GM12878 (cell line): ENCODE results near the gene A4GNT. TPM values are rescaled to one million over a fixed set of nuclear protein-coding genes. Genes with fewer than 3 reads are reported as not detected.

Source experiments
- ATAC-seq: fragments of 200-7000 bp; cut with Tn5 transposase; 3 replicates; pipeline ENCODE4 v1.9.1; 2020; ENCODE audit warnings: mild to moderate bottlenecking, moderate library complexity
- BruUV-seq: library from RNA; stranded (reverse); fragments of 400-500 nt; replicated peaks from 2 replicates; lab custom pipeline; 2021; lab: Mats Ljungman, UMichigan
- CTCF ChIA-PET: fragments of 300-600 bp; sonication (Branson Sonifier 250); formaldehyde crosslinking; extraction: SDS; loops from one replicate; lab custom pipeline; 2021; ENCODE audit warnings: inconsistent platforms; lab: Yijun Ruan, JAX
- POLR2A ChIA-PET: fragments of 350-600 bp; formaldehyde crosslinking; extraction: SDS; loops from one replicate; lab custom pipeline; 2021; ENCODE audit warnings: inconsistent platforms; lab: Charles Lee
- RAD21 ChIA-PET: fragments of 300-600 bp; sonication (Branson Sonifier 250); formaldehyde crosslinking; loops from one replicate; lab custom pipeline; 2023; ENCODE audit warnings: antibody characterized with exemption; ENCODE audit not compliant: unreplicated experiment; lab: Charles Lee
- SMC1A ChIA-PET: fragments of 300-600 bp; sonication (Branson Sonifier 250); formaldehyde crosslinking; loops from one replicate; lab custom pipeline; 2023; ENCODE audit not compliant: unreplicated experiment, uncharacterized antibody; lab: Charles Lee
- DNase-seq: peaks from one replicate; pipeline ENCODE4 v3.0.0-alpha.2; 2011; ENCODE audit warnings: low read depth, low spot score
- FAIRE-seq: peaks from 3 replicates; lab custom pipeline; 2011; peaks lifted over from hg19 to GRCh38; lab: Jason Lieb, UNC
- H2AFZ ChIP-seq: 2 replicates; pipeline ENCODE4 v1.6.0; 2011; ENCODE audit warnings: low read depth, low read length, control low read depth; ENCODE audit not compliant: control insufficient read depth
- H3K27ac ChIP-seq: 2 replicates; pipeline ENCODE4 v1.5.1; 2011; ENCODE audit warnings: control low read depth; ENCODE audit not compliant: control insufficient read depth, insufficient read depth
- H3K27me3 ChIP-seq, 2 experiments: replicated peaks in 1 of 2; 2 replicates each; pipeline versions ENCODE4 v1.6.0 to v1.6.1; 2011; ENCODE audit warnings: low read length in 1 of 2; ENCODE audit not compliant: control insufficient read depth in 2 of 2, insufficient read depth in 2 of 2
- H3K36me3 ChIP-seq, 2 experiments: 2 replicates each; pipeline ENCODE4 v1.5.1; 2011; ENCODE audit warnings: low read length in 1 of 2; ENCODE audit not compliant: control insufficient read depth in 2 of 2, insufficient read depth in 2 of 2
- H3K4me1 ChIP-seq: 2 replicates; pipeline ENCODE4 v1.6.1; 2011; ENCODE audit warnings: mild to moderate bottlenecking, low read length, moderate library complexity, mixed read lengths; ENCODE audit not compliant: control insufficient read depth, insufficient read depth
- H3K4me2 ChIP-seq: 2 replicates; pipeline ENCODE4 v1.6.0; 2011; ENCODE audit warnings: control low read depth; ENCODE audit not compliant: control insufficient read depth, insufficient read depth
- H3K4me3 ChIP-seq: fragments of 200-600 bp; sonication (generic); 2 replicates; pipeline ENCODE4 v1.5.1; 2016
- H3K79me2 ChIP-seq: 2 replicates; pipeline ENCODE4 v1.6.0; 2011; ENCODE audit warnings: low read length; ENCODE audit not compliant: control insufficient read depth, insufficient read depth
- H3K9ac ChIP-seq: 2 replicates; pipeline ENCODE4 v1.8.0; 2011; ENCODE audit warnings: low read length, control low read depth, mixed read lengths; ENCODE audit not compliant: control insufficient read depth, insufficient read depth
- H3K9me3 ChIP-seq: replicated peaks from 3 replicates; pipeline ENCODE4 v1.5.1; 2011; ENCODE audit warnings: mild to moderate bottlenecking, low read length; ENCODE audit not compliant: control insufficient read depth, insufficient read depth
- H4K20me1 ChIP-seq: 2 replicates; pipeline ENCODE4 v1.6.0; 2011; ENCODE audit not compliant: control insufficient read depth, insufficient read depth
- CHD2 ChIP-seq: IDR thresholded peaks from 2 replicates; pipeline ENCODE4 v1.6.1; 2011; ENCODE audit warnings: low read depth, low read length, improper control_type of control experiment, borderline replicate concordance
- LARP7 ChIP-seq: fragments of 450-650 bp; IDR thresholded peaks from 2 replicates; pipeline ENCODE4 v1.6.1; 2017; ENCODE audit warnings: mild to moderate bottlenecking
- NFXL1 ChIP-seq: fragments of 450-650 bp; IDR thresholded peaks from 2 replicates; pipeline ENCODE4 v1.6.1; 2017; ENCODE audit warnings: antibody characterized with exemption, mild to moderate bottlenecking, borderline replicate concordance
- SP1 ChIP-seq: IDR thresholded peaks from one replicate; pipeline ENCODE4 v1.6.1; 2011; ENCODE audit warnings: low read depth, low read length
- SREBF1 ChIP-seq: IDR thresholded peaks from 2 replicates; pipeline ENCODE4 v1.6.1; 2012; ENCODE audit warnings: mild to moderate bottlenecking, low read length
- SUZ12 ChIP-seq: fragments of 200-600 bp; sonication (generic); IDR thresholded peaks from one replicate; pipeline ENCODE4 v1.6.1; 2018; ENCODE audit warnings: antibody characterized with exemption, mild to moderate bottlenecking; ENCODE audit not compliant: unreplicated experiment
- ZNF274 ChIP-seq: IDR thresholded peaks from one replicate; pipeline ENCODE4 v1.8.0; 2011; ENCODE audit not compliant: insufficient read length, insufficient read depth
- WGBS: methylation state at CpG from one replicate; pipeline ENCODE4 v1.1.6; 2016; ENCODE audit warnings: low lambda C conversion rate; ENCODE audit not compliant: insufficient replicate concordance, insufficient coverage; ENCODE audit errors: missing lambda C conversion rate; 5-methylcytosine and 5-hydroxymethylcytosine counted together
- in situ Hi-C: fragments of 300-500 bp; cut with MboI; formaldehyde crosslinking; loops from 9 replicates; pipeline ENCODE4 v1.14.3; 2018; ENCODE audit warnings: mixed read lengths
- intact Hi-C: fragments of 100-400 bp; cut with micrococcal nuclease; formaldehyde crosslinking; loops from one replicate; pipeline ENCODE4 v1.14.2; 2022; ENCODE audit not compliant: unreplicated experiment
- polyA plus RNA-seq, 11 experiments: library from polyadenylated mRNA; depleted of rRNA in 4 of 11; unstranded in 6 of 11; stranded (reverse) in 5 of 11; fragments of >200 nt; fragmentation: Nextera tagmentation in 4 of 11; fragmentation: Illumina TruSeq in 1 of 11; extraction: Ambion mirVana in 4 of 11; extraction: Trizol in 1 of 11; gene quantifications; 1 replicate in 1 of 11; 2 replicates in 10 of 11; pipeline versions ENCODE4 v1.2.1 to v1.2.3, GENCODE V29; 2011 to 2016; ENCODE audit warnings: inconsistent platforms in 2 of 11, missing spikeins in 2 of 11, low read depth in 1 of 11
- total RNA-seq, 4 experiments: library from RNA; depleted of rRNA in 3 of 4; stranded (reverse); fragments of >200 nt in 3 of 4; fragmentation: Illumina TruSeq in 1 of 4; extraction: Trizol in 1 of 4; gene quantifications; 2 replicates each; pipeline versions ENCODE4 v1.2.1 to v1.2.3, GENCODE V29; 2013 to 2021
- TF ChIP-seq, protein P1 (sequence below): fragments of 450-650 bp; IDR thresholded peaks from 2 replicates; pipeline ENCODE4 v1.6.1; 2017; ENCODE audit warnings: mild to moderate bottlenecking, moderate library complexity

The A4GNT gene
- total and polyA plus RNA-seq, 10 of the 15 experiments (the other 5 are each of a cell fraction or from before 2014, with no cell fraction given), result not detected

DNA sequence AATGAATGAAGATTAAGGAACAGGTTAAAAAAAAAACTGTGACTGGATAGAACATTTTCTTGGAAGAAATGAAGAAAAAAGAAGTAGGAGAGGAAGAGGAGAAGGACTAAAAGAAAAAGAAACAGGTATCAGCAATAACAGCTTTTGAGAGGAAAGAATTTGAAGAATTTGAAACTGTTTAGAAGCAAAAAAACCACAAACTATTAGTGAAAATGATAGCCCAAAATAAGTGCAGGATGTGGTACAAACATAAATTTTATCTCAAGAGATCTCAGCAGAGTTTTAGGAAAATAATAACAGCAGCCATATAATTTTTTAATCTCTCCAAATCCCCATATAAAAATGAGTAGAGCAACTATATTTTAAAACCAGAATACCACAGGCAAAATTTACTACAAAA, 8.8 kb upstream of the A4GNT start:
- TF ChIP-seq CHD2 (no peak), SP1 (no peak), SREBF1 (no peak), NFXL1 (no peak), ZNF274 (no peak)
- CTCF ChIA-PET, result no interaction called here
- FAIRE-seq, result no peak

DNA sequence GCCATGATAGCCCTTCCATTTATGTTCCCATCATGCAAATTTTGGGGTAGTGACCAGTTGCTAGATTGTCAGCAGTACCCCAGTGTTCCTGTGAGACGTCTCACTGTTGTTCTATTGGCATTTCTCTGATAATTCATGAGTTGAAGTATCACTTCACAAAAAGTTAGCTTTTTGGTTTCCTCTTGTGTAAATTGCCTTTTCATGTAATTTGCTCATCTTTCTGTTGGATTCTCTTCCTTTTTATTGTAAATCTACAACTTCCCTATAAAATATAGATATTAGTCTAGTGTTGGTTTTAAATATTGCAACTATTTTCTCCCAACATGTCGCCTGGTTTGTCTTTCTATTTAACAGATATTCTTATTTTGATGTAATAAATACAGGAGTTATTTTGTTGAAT, 7.5 kb upstream of the A4GNT start:
- Histone ChIP-seq H3K9ac (no peak overlapping the region), H3K27ac (no peak overlapping the region), H3K27me3 (no peaks in the 10 kb centered on the region; a peak in 3 of 4 replicates), H3K4me3 (no peak overlapping the region), H3K36me3 (no peaks in the 10 kb centered on the region), H3K79me2 (no peaks in the 10 kb centered on the region), H3K4me1 (no peaks in the 10 kb centered on the region), H2AFZ (no peak overlapping the region), H3K4me2 (no peak overlapping the region), H4K20me1 (no peaks in the 10 kb centered on the region)
- BruUV-seq, result no TSS peak
- ChIA-PET POLR2A (no interaction called here), SMC1A (no interaction called here)
- ATAC-seq (no peak), DNase-seq (no peak)
- intact Hi-C loops, result no loop called here
- WGBS, result 0% methylated on average over 2 of the region's 2 CpGs
- TF ChIP-seq, protein P1, sequence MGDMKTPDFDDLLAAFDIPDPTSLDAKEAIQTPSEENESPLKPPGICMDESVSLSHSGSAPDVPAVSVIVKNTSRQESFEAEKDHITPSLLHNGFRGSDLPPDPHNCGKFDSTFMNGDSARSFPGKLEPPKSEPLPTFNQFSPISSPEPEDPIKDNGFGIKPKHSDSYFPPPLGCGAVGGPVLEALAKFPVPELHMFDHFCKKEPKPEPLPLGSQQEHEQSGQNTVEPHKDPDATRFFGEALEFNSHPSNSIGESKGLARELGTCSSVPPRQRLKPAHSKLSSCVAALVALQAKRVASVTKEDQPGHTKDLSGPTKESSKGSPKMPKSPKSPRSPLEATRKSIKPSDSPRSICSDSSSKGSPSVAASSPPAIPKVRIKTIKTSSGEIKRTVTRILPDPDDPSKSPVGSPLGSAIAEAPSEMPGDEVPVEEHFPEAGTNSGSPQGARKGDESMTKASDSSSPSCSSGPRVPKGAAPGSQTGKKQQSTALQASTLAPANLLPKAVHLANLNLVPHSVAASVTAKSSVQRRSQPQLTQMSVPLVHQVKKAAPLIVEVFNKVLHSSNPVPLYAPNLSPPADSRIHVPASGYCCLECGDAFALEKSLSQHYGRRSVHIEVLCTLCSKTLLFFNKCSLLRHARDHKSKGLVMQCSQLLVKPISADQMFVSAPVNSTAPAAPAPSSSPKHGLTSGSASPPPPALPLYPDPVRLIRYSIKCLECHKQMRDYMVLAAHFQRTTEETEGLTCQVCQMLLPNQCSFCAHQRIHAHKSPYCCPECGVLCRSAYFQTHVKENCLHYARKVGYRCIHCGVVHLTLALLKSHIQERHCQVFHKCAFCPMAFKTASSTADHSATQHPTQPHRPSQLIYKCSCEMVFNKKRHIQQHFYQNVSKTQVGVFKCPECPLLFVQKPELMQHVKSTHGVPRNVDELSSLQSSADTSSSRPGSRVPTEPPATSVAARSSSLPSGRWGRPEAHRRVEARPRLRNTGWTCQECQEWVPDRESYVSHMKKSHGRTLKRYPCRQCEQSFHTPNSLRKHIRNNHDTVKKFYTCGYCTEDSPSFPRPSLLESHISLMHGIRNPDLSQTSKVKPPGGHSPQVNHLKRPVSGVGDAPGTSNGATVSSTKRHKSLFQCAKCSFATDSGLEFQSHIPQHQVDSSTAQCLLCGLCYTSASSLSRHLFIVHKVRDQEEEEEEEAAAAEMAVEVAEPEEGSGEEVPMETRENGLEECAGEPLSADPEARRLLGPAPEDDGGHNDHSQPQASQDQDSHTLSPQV, result no peak
- TF ChIP-seq SUZ12, result no peak
- no peak for TF ChIP-seq LARP7
- TF ChIP-seq, all 136 proteins: peak for 0
- in situ Hi-C loops, result no loop called here
- H3K9me3 ChIP-seq, result no peaks in the 10 kb centered on the region
- no peak for FAIRE-seq
- RAD21 ChIA-PET, result no interaction called here
- CTCF ChIA-PET, result no interaction called here

More for the DNA sequence above, 8.8 kb upstream of the A4GNT start:
- H3K79me2 ChIP-seq, result no peaks in the 10 kb centered on the region
- no peaks in the 10 kb centered on the region for H3K9me3 ChIP-seq
- H4K20me1 ChIP-seq, result no peaks in the 10 kb centered on the region
- in situ Hi-C loops, result no loop called here
- POLR2A ChIA-PET, result no interaction called here
- no peak overlapping the region for H3K4me2 ChIP-seq
- ATAC-seq (no peak), DNase-seq (no peak)
- SMC1A ChIA-PET, result no interaction called here
- H3K9ac ChIP-seq, result no peak overlapping the region
- H3K4me1 ChIP-seq, result no peaks in the 10 kb centered on the region
- H3K4me3 ChIP-seq, result no peak overlapping the region
- H3K27ac ChIP-seq, result no peak overlapping the region
- BruUV-seq, result no TSS peak
- RAD21 ChIA-PET, result no interaction called here
- intact Hi-C loops, result no loop called here
- no peak overlapping the region for H2AFZ ChIP-seq
- H3K36me3 ChIP-seq, result no peaks in the 10 kb centered on the region
- no peaks in the 10 kb centered on the region; a peak in 3 of 4 replicates for H3K27me3 ChIP-seq
